Measurements from ENCODE around the gene ANAPC16.
"Not testable (repeated sequence)": the region's sequence is repeated elsewhere in the genome, so short reads cannot be mapped to it uniquely, and the experiment has no call there.

Gene ANAPC16

DNA sequence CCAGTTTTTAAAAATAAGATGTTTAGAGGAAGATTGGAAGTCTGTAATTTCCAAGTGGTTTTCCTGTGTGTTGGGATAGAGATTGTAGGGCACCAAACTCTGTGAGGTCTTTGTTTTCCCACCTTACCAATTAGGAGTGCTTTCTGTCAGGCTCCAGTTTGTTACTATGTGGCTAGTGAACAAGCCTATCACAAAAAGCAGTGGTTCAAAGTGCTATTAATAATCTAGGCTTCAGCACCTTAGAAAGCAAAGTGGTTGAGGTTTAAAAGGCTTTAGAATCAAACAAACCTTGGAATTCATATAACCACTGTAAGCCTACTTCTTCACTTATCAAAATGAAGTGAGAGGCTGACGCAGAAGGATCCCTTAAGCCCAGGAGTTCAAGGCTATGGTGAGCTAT lies 11.1 kb upstream of the ANAPC16 start:
- TF ChIP-seq, protein P1, sequence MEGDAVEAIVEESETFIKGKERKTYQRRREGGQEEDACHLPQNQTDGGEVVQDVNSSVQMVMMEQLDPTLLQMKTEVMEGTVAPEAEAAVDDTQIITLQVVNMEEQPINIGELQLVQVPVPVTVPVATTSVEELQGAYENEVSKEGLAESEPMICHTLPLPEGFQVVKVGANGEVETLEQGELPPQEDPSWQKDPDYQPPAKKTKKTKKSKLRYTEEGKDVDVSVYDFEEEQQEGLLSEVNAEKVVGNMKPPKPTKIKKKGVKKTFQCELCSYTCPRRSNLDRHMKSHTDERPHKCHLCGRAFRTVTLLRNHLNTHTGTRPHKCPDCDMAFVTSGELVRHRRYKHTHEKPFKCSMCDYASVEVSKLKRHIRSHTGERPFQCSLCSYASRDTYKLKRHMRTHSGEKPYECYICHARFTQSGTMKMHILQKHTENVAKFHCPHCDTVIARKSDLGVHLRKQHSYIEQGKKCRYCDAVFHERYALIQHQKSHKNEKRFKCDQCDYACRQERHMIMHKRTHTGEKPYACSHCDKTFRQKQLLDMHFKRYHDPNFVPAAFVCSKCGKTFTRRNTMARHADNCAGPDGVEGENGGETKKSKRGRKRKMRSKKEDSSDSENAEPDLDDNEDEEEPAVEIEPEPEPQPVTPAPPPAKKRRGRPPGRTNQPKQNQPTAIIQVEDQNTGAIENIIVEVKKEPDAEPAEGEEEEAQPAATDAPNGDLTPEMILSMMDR (IDR thresholded peaks at IDR 0.05; ENCODE audit: borderline replicate concordance, control extremely low read depth, extremely low read depth, insufficient read depth, missing control alignments) = no peak
- in situ Hi-C loops (cut with MboI; ENCODE audit: low sequenced_read_pairs, unreplicated experiment) = no loop called here
- no peak for DNase-seq (ENCODE audit: low spot score)

DNA sequence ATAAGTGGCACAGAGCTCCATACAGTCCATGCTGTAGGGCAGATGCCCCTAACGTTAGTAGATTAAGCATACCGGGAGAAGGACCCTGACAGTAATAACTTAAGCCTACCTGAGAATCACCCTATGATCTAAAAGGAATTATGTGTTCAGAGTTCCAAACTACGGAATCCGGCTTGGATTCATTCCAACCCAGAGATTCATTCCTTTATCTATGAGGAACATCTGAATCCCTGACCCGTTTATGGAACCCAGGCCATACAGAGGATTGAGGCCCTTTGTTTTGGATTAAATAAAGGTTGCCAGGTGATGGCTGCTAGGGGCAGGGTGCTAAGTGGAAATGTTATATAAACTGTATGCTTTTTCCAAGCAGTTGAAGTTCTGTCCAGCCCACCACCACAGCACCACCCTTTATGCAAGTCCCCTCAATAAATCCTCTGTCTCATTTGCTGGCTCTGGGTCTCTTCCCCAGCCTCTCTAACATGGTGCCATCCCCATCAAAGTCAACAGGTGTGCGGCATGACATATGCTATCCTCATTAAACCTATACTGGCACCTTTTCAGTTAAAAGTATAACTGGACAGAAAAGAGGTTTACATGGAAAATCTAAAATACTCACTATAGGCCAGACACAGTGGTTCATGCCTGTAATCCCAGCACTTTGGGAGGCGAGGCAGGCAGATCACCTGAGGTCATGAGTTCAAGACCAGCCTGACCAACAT lies 9.1 kb upstream of the ANAPC16 start:
- TF ChIP-seq, protein P1 (IDR thresholded peaks at IDR 0.05; ENCODE audit: borderline replicate concordance, control extremely low read depth, extremely low read depth, insufficient read depth, missing control alignments) = no peak
- DNase-seq (ENCODE audit: low spot score) = no peak
- in situ Hi-C loops (cut with MboI; ENCODE audit: low sequenced_read_pairs, unreplicated experiment) = no loop called here

GRCh38 chr10:72208526-72208925 lies 7.3 kb upstream of the ANAPC16 start:
- DNase-seq (ENCODE audit: low spot score); in situ Hi-C loops (cut with MboI; ENCODE audit: low sequenced_read_pairs, unreplicated experiment): not testable (repeated sequence)

DNA sequence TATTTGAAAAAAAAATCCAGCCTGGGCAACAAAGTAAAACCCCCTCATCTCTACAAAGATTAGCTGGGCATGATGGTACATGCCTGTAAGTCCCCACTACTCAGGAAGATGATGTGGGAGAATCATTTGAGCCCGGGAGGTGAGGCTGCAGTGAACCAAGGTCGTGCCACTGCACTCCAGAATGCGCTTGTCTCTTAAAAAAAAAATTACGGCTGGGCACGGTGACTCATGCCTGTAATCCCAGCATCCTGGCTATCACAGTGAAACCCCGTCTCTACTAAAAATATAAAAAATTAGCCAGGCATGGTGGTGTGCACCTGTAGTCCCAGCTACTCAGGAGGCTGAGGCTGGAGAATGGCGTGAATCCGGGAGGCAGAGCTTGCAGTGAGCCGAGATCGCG lies 4.4 kb upstream of the ANAPC16 start:
- in situ Hi-C loops (cut with MboI; ENCODE audit: low sequenced_read_pairs, unreplicated experiment); DNase-seq (ENCODE audit: low spot score): not testable (repeated sequence)

DNA sequence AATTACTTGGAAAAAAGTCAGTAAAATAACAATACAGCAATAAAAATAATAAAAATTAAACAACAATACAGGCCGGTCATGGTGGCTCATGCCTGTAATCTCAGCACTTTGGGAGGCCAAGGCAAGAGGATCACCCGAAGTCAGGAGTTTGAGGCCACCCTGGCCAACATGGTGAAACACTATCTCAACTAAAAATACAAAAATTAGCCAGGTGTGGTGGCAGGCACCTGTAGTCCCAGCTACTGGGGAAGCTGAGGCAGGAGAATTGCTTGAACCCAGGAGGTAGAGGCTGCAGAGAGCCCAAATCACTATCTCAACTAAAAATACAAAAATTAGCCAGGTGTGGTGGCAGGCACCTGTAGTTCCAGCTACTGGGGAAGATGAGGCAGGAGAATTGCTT lies 4.0 kb upstream of the ANAPC16 start:
- in situ Hi-C loops (cut with MboI; ENCODE audit: low sequenced_read_pairs, unreplicated experiment) = not testable (repeated sequence)

GRCh38 chr10:72218325-72218724 lies 2.5 kb downstream of the ANAPC16 start:
- in situ Hi-C loops (cut with MboI; ENCODE audit: low sequenced_read_pairs, unreplicated experiment) = no loop called here
- no peak for DNase-seq (ENCODE audit: low spot score)
- TF ChIP-seq, protein P1 (IDR thresholded peaks at IDR 0.05; ENCODE audit: borderline replicate concordance, control extremely low read depth, extremely low read depth, insufficient read depth, missing control alignments) = no peak

More for the DNA sequence above, 4.0 kb upstream of the ANAPC16 start:
- DNase-seq (ENCODE audit: low spot score) = not testable (repeated sequence)

- no peak for DNase-seq (ENCODE audit: low spot score)
- TF ChIP-seq, protein P1 (IDR thresholded peaks at IDR 0.05; ENCODE audit: borderline replicate concordance, control extremely low read depth, extremely low read depth, insufficient read depth, missing control alignments) = no peak
- in situ Hi-C loops (cut with MboI; ENCODE audit: low sequenced_read_pairs, unreplicated experiment) = no loop called here
Measured at GRCh38 chr10:72218726-72219125, 2.9 kb downstream of the ANAPC16 start.

GRCh38 chr10:72219235-72219814 lies 3.5 kb downstream of the ANAPC16 start:
- TF ChIP-seq, protein P1 (IDR thresholded peaks at IDR 0.05; ENCODE audit: borderline replicate concordance, control extremely low read depth, extremely low read depth, insufficient read depth, missing control alignments) = no peak
- in situ Hi-C loops (cut with MboI; ENCODE audit: low sequenced_read_pairs, unreplicated experiment) = no loop called here
- no peak for DNase-seq (ENCODE audit: low spot score)

Data from GM13976 (cell line).